ENCODE data around the gene SLC1A7. TPM values are rescaled to one million over a fixed set of nuclear protein-coding genes. Genes with fewer than 3 reads are reported as not detected.

SLC1A7 gene
- polyA plus RNA-seq, 1 donor from 2014 or later, result not detected

GRCh38 chr1:53131590-53131938, 10.9 kb downstream of the SLC1A7 start:
- H3K27ac ChIP-seq (ENCODE audit: low read length), result no peak overlapping the region
- H3K9me3 ChIP-seq (ENCODE audit: low read length), result no peaks in the 10 kb centered on the region
- no peaks in the 10 kb centered on the region for H3K9me2 ChIP-seq (ENCODE audit: insufficient read depth, low read length)
- no peak overlapping the region for H3K9ac ChIP-seq (ENCODE audit: low read length)
- TF ChIP-seq SMC3 (conservative IDR thresholded peaks at IDR 0.05; ENCODE audit: poor library complexity), result no peak
- no peak for TF ChIP-seq EP300 (conservative IDR thresholded peaks at IDR 0.05; ENCODE audit: poor library complexity, severe bottlenecking)
- TF ChIP-seq REST (IDR thresholded peaks at IDR 0.05; ENCODE audit: borderline replicate concordance), result no peak
- no peak for TF ChIP-seq EZH2 (IDR thresholded peaks at IDR 0.05; ENCODE audit: borderline replicate concordance, insufficient read depth, low read length, poor library complexity, severe bottlenecking)
- no peak for TF ChIP-seq CTCF (IDR thresholded peaks at IDR 0.05; ENCODE audit: poor library complexity, severe bottlenecking)
- no peak for TF ChIP-seq MXI1 (conservative IDR thresholded peaks at IDR 0.05; ENCODE audit: poor library complexity, severe bottlenecking)
- TF ChIP-seq RAD21 (conservative IDR thresholded peaks at IDR 0.05), result no peak
- TF ChIP-seq TAF1 (IDR thresholded peaks at IDR 0.05; ENCODE audit: low read depth), result no peak
- TF ChIP-seq POLR2AphosphoS5 (IDR thresholded peaks at IDR 0.05), result no peak
- no peaks in the 10 kb centered on the region for H3K36me3 ChIP-seq (ENCODE audit: insufficient read depth, low read length)
- H3F3A ChIP-seq (ENCODE audit: insufficient read depth, low read length, poor library complexity, severe bottlenecking), result no peaks in the 10 kb centered on the region
- no peak overlapping the region for H3K4me3 ChIP-seq (ENCODE audit: low read length)
- no peaks in the 10 kb centered on the region for H3K27me3 ChIP-seq (ENCODE audit: insufficient read depth, low read depth, low read length)
- H3K79me2 ChIP-seq (replicated peaks; ENCODE audit: insufficient read depth, low read length), result no peaks in the 10 kb centered on the region
- H2AFZ ChIP-seq (ENCODE audit: low read depth, low read length), result no peak overlapping the region
- H4K20me1 ChIP-seq (ENCODE audit: insufficient read depth), result no peaks in the 10 kb centered on the region
- H3K4me2 ChIP-seq (ENCODE audit: low read length), result no peak overlapping the region

- H3K9me3 ChIP-seq (ENCODE audit: low read length), result no peaks in the 10 kb centered on the region
- no peaks in the 10 kb centered on the region for H3K79me2 ChIP-seq (replicated peaks; ENCODE audit: insufficient read depth, low read length)
- no peak for TF ChIP-seq SMC3 (conservative IDR thresholded peaks at IDR 0.05; ENCODE audit: poor library complexity)
- no peak for TF ChIP-seq MXI1 (conservative IDR thresholded peaks at IDR 0.05; ENCODE audit: poor library complexity, severe bottlenecking)
- no peak for TF ChIP-seq EZH2 (IDR thresholded peaks at IDR 0.05; ENCODE audit: borderline replicate concordance, insufficient read depth, low read length, poor library complexity, severe bottlenecking)
- no peak for TF ChIP-seq TAF1 (IDR thresholded peaks at IDR 0.05; ENCODE audit: low read depth)
- H3K4me3 ChIP-seq (ENCODE audit: low read length), result no peak overlapping the region
- no peak overlapping the region for H3K27ac ChIP-seq (ENCODE audit: low read length)
- H3K9me2 ChIP-seq (ENCODE audit: insufficient read depth, low read length), result no peaks in the 10 kb centered on the region
- no peaks in the 10 kb centered on the region for H3K27me3 ChIP-seq (ENCODE audit: insufficient read depth, low read depth, low read length)
- no peaks in the 10 kb centered on the region for H4K20me1 ChIP-seq (ENCODE audit: insufficient read depth)
- no peaks in the 10 kb centered on the region for H3K36me3 ChIP-seq (ENCODE audit: insufficient read depth, low read length)
- no peak overlapping the region for H2AFZ ChIP-seq (ENCODE audit: low read depth, low read length)
- H3K4me2 ChIP-seq (ENCODE audit: low read length), result no peak overlapping the region
- H3F3A ChIP-seq (ENCODE audit: insufficient read depth, low read length, poor library complexity, severe bottlenecking), result no peaks in the 10 kb centered on the region
- no peak overlapping the region for H3K9ac ChIP-seq (ENCODE audit: low read length)
These were observed 11.4 kb downstream of the SLC1A7 start for GRCh38 chr1:53130878-53131589.
